DND-41 (cell line): Measurements from ENCODE around the gene HACL1.

Experiments used
- ATAC-seq: fragments of 200-7000 bp; cut with Tn5 transposase; 3 replicates; pipeline ENCODE4 v1.9.1; 2021; ENCODE audit warnings: low read depth; ENCODE audit not compliant: insufficient read depth
- DNase-seq: peaks from one replicate; pipeline ENCODE4 v3.0.0-alpha.2; 2020
- H2AFZ ChIP-seq: 2 replicates; pipeline ENCODE4 v1.6.0; 2012; ENCODE audit warnings: low read depth, low read length
- H3K27ac ChIP-seq: 2 replicates; pipeline ENCODE4 v1.5.1; 2012; ENCODE audit warnings: low read length, inconsistent platforms
- H3K27me3 ChIP-seq: fragments of 200-600 bp; sonication (generic); 2 replicates; pipeline ENCODE4 v1.6.0; 2012; ENCODE audit warnings: low read length, mild to moderate bottlenecking, inconsistent platforms; ENCODE audit not compliant: insufficient read depth, poor library complexity
- H3K36me3 ChIP-seq: 2 replicates; pipeline ENCODE4 v1.5.1; 2012; ENCODE audit warnings: low read length, inconsistent platforms; ENCODE audit not compliant: insufficient read depth
- H3K4me1 ChIP-seq: 2 replicates; pipeline ENCODE4 v1.5.1; 2012; ENCODE audit warnings: mild to moderate bottlenecking, low read length; ENCODE audit not compliant: insufficient read depth
- H3K4me2 ChIP-seq: 2 replicates; pipeline ENCODE4 v1.6.0; 2012; ENCODE audit warnings: mild to moderate bottlenecking, moderate library complexity, low read length, inconsistent platforms; ENCODE audit not compliant: insufficient read depth
- H3K4me3 ChIP-seq, 2 experiments: fragments of 200-600 bp in 1 of 2; shearing (Covaris generic) in 1 of 2; 2 replicates each; pipeline ENCODE4 v1.5.1; 2012 to 2016; ENCODE audit warnings: inconsistent platforms in 2 of 2, low read length in 2 of 2, mild to moderate bottlenecking in 2 of 2, low read depth in 1 of 2, moderate library complexity in 1 of 2
- H3K79me2 ChIP-seq: 2 replicates; pipeline ENCODE4 v1.6.0; 2012; ENCODE audit warnings: low read length, inconsistent platforms; ENCODE audit not compliant: insufficient read depth
- H3K9ac ChIP-seq: 2 replicates; pipeline ENCODE4 v1.6.0; 2012; ENCODE audit warnings: low read depth, mild to moderate bottlenecking, inconsistent platforms, low read length, moderate library complexity
- H3K9me3 ChIP-seq: 2 replicates; pipeline ENCODE4 v1.5.1; 2012; ENCODE audit warnings: low read length, moderate library complexity, mild to moderate bottlenecking, inconsistent platforms; ENCODE audit not compliant: insufficient read depth, severe bottlenecking
- H4K20me1 ChIP-seq: 2 replicates; pipeline ENCODE4 v1.6.0; 2012; ENCODE audit warnings: low read length; ENCODE audit not compliant: insufficient read depth
- CTCF ChIP-seq: IDR thresholded peaks from 2 replicates; pipeline ENCODE4 v1.5.1; 2012; ENCODE audit warnings: borderline replicate concordance, low read length, moderate library complexity, mild to moderate bottlenecking; ENCODE audit not compliant: poor library complexity, severe bottlenecking; ENCODE audit errors: extremely low read depth
- EZH2 ChIP-seq: IDR thresholded peaks from 3 replicates; pipeline ENCODE4 v1.6.1; 2012; ENCODE audit warnings: borderline replicate concordance, low read depth, mild to moderate bottlenecking, moderate library complexity, low read length, inconsistent platforms; ENCODE audit not compliant: severe bottlenecking

The HACL1 gene

GRCh38 chr3:15581471-15582394 is 19.6 kb downstream of the HACL1 start:
- Histone ChIP-seq H3K36me3 (peaks cover 50% of the 10 kb centered on the region), H3K4me2 (no peak overlapping the region), H3K27ac (no peak overlapping the region), H3K9ac (no peak overlapping the region), H3K27me3 (no peaks in the 10 kb centered on the region), H2AFZ (no peak overlapping the region), H3K9me3 (no peaks in the 10 kb centered on the region), H3K79me2 (no peaks in the 10 kb centered on the region), H4K20me1 (no peaks in the 10 kb centered on the region), H3K4me3 (no peak overlapping the region), H3K4me1 (no peaks in the 10 kb centered on the region)
- ATAC-seq (no peak), DNase-seq (no peak)
- no peak for TF ChIP-seq CTCF
- no peak for TF ChIP-seq EZH2

- H3K9ac ChIP-seq = no peak overlapping the region
- peaks cover 41% of the 10 kb centered on the region for H3K36me3 ChIP-seq
Observed at GRCh38 chr3:15579051-15579450, 22.3 kb downstream of the HACL1 start.

GRCh38 chr3:15578289-15578867 is 23.0 kb downstream of the HACL1 start:
- H3K9ac ChIP-seq = no peak overlapping the region
- H3K9me3 ChIP-seq = no peaks in the 10 kb centered on the region
- H3K4me2 ChIP-seq = no peak overlapping the region
- H3K36me3 ChIP-seq = peaks cover 45% of the 10 kb centered on the region; the same call in 1 of the 2 replicates
- H3K27ac ChIP-seq = no peak overlapping the region
- no peak overlapping the region for H3K4me3 ChIP-seq
- H3K27me3 ChIP-seq = no peaks in the 10 kb centered on the region
- DNase-seq (no peak), ATAC-seq (no peak)
- no peaks in the 10 kb centered on the region for H4K20me1 ChIP-seq
- TF ChIP-seq EZH2 = no peak
- TF ChIP-seq CTCF = no peak
- no peaks in the 10 kb centered on the region for H3K79me2 ChIP-seq
- H2AFZ ChIP-seq = no peak overlapping the region
- no peaks in the 10 kb centered on the region for H3K4me1 ChIP-seq

More at GRCh38 chr3:15579051-15579450, 22.3 kb downstream of the HACL1 start:
- Histone ChIP-seq H3K9me3 (no peaks in the 10 kb centered on the region), H3K79me2 (no peaks in the 10 kb centered on the region), H3K4me2 (no peak overlapping the region), H3K4me1 (no peaks in the 10 kb centered on the region), H3K4me3 (no peak overlapping the region), H3K27ac (no peak overlapping the region), H4K20me1 (no peaks in the 10 kb centered on the region), H2AFZ (no peak overlapping the region), H3K27me3 (no peaks in the 10 kb centered on the region)
- ATAC-seq (no peak), DNase-seq (no peak)
- no peak for TF ChIP-seq CTCF
